Liver (tissue), 9 donors: ENCODE results near the gene MALRD1. TPM values are rescaled to one million over a fixed set of nuclear protein-coding genes. Genes with fewer than 3 reads are reported as not detected.

Experiments used
- DNase-seq: peaks from one replicate; pipeline ENCODE4 v3.0.0-alpha.2; 2017; ENCODE audit warnings: low spot score
- H3K27ac ChIP-seq, 2 donors: one replicate each; pipeline ENCODE4 v1.7.0; 2013; ENCODE audit warnings: inconsistent platforms in 2 of 2, low read length in 2 of 2, control low read depth in 1 of 2, low read depth in 1 of 2, mild to moderate bottlenecking in 1 of 2
- H3K27me3 ChIP-seq, 4 donors: one replicate each; pipeline versions ENCODE4 v1.6.1 to v1.7.0; 2013; ENCODE audit warnings: low read length in 3 of 4, inconsistent platforms in 1 of 4, mild to moderate bottlenecking in 1 of 4, moderate library complexity in 1 of 4; ENCODE audit not compliant: control insufficient read depth in 4 of 4, insufficient read depth in 4 of 4
- H3K36me3 ChIP-seq, 4 donors: one replicate each; pipeline versions ENCODE4 v1.6.1 to v1.7.0; 2013; ENCODE audit warnings: low read length in 3 of 4, mild to moderate bottlenecking in 3 of 4, low read depth in 1 of 4, moderate library complexity in 1 of 4; ENCODE audit not compliant: control insufficient read depth in 4 of 4, insufficient read depth in 3 of 4
- H3K4me1 ChIP-seq, 4 donors: one replicate each; pipeline versions ENCODE4 v1.6.1 to v1.7.0; 2013; ENCODE audit warnings: low read length in 3 of 4, mild to moderate bottlenecking in 3 of 4, moderate library complexity in 1 of 4; ENCODE audit not compliant: control insufficient read depth in 4 of 4, insufficient read depth in 4 of 4
- H3K4me3 ChIP-seq, 3 donors: one replicate each; pipeline versions ENCODE4 v1.6.1 to v1.7.0; 2013; ENCODE audit warnings: low read length in 3 of 3, control low read depth in 1 of 3, low read depth in 1 of 3, mild to moderate bottlenecking in 1 of 3
- H3K9ac ChIP-seq, 2 donors: one replicate each; pipeline ENCODE4 v1.7.0; 2013; ENCODE audit warnings: low read length in 2 of 2, mild to moderate bottlenecking in 2 of 2, moderate library complexity in 2 of 2, control low read depth in 1 of 2, low read depth in 1 of 2
- H3K9me3 ChIP-seq, 4 donors: one replicate each; pipeline versions ENCODE4 v1.6.1 to v1.7.0; 2013; ENCODE audit warnings: low read length in 3 of 4; ENCODE audit not compliant: control insufficient read depth in 4 of 4
- CTCF ChIP-seq: fragments of 150-350 bp; IDR thresholded peaks from 2 replicates; pipeline ENCODE4 v1.5.1; 2017; ENCODE audit warnings: improper control_type of control experiment, low read depth, low read length; ENCODE audit not compliant: missing input control
- EGR1 ChIP-seq, 2 donors: IDR thresholded peaks; 2 replicates each; pipeline ENCODE4 v1.6.1; 2016 to 2018; ENCODE audit warnings: antibody characterized with exemption in 2 of 2, low read depth in 2 of 2
- FOXA1 ChIP-seq: IDR thresholded peaks from 2 replicates; pipeline ENCODE4 v1.6.1; 2016; ENCODE audit warnings: antibody characterized with exemption
- FOXA2 ChIP-seq: IDR thresholded peaks from 2 replicates; pipeline ENCODE4 v1.6.1; 2016; ENCODE audit warnings: antibody characterized with exemption
- GABPA ChIP-seq, 2 donors: IDR thresholded peaks in 1 of 2; conservative IDR thresholded peaks in 1 of 2; 2 replicates each; pipeline ENCODE4 v1.6.1; 2016; ENCODE audit warnings: antibody characterized with exemption in 2 of 2, mild to moderate bottlenecking in 1 of 2, moderate library complexity in 1 of 2
- HNF4A ChIP-seq, 2 donors: conservative IDR thresholded peaks; 2 replicates each; pipeline ENCODE4 v1.6.1; 2016; ENCODE audit warnings: antibody characterized with exemption in 2 of 2, mild to moderate bottlenecking in 2 of 2
- JUND ChIP-seq, 2 donors: IDR thresholded peaks; 2 replicates each; pipeline ENCODE4 v1.6.1; 2016; ENCODE audit warnings: antibody characterized with exemption in 2 of 2
- MAX ChIP-seq: IDR thresholded peaks from 2 replicates; pipeline ENCODE4 v1.6.1; 2016; ENCODE audit warnings: antibody characterized with exemption
- NR2F2 ChIP-seq: IDR thresholded peaks from 2 replicates; pipeline ENCODE4 v1.6.1; 2016; ENCODE audit warnings: antibody characterized with exemption
- REST ChIP-seq: IDR thresholded peaks from 2 replicates; pipeline ENCODE4 v1.6.1; 2016; ENCODE audit warnings: antibody characterized with exemption, mild to moderate bottlenecking
- SP1 ChIP-seq: IDR thresholded peaks from 2 replicates; pipeline ENCODE4 v1.6.1; 2018; ENCODE audit warnings: antibody characterized with exemption, mild to moderate bottlenecking
- TAF1 ChIP-seq: conservative IDR thresholded peaks from 2 replicates; pipeline ENCODE4 v1.6.1; 2016; ENCODE audit warnings: antibody characterized with exemption, mild to moderate bottlenecking
- YY1 ChIP-seq: IDR thresholded peaks from 2 replicates; pipeline ENCODE4 v1.6.1; 2016; ENCODE audit warnings: antibody characterized with exemption, mild to moderate bottlenecking
- ZBTB33 ChIP-seq: IDR thresholded peaks from 2 replicates; pipeline ENCODE4 v1.6.1; 2016; ENCODE audit warnings: antibody characterized with exemption
- WGBS: extraction: QIAGEN DNeasy Blood & Tissue Kit; methylation state at CpG from one replicate; pipeline ENCODE4 v1.1.7; 2013; 5-methylcytosine and 5-hydroxymethylcytosine counted together
- polyA plus RNA-seq, 2 donors: library from polyadenylated mRNA; stranded (reverse) in 1 of 2; unstranded in 1 of 2; fragments of 200-250 nt in 1 of 2; fragments of >200 nt in 1 of 2; fragmentation: Nextera tagmentation in 1 of 2; extraction: Ambion mirVana in 1 of 2; gene quantifications; one replicate each; pipeline versions ENCODE4 v1.2.1 to v1.2.3, GENCODE V29; 2013 to 2015
- total RNA-seq, 2 donors: library from RNA; depleted of rRNA; stranded (reverse); fragments of >200 nt; gene quantifications; one replicate each; pipeline ENCODE4 v1.2.3, GENCODE V29; 2014
- donor health status: healthy.
- donor health status: healthy.
- donor health status: healthy.
- donor health status: healthy.
- donor health status: healthy.

Gene MALRD1
- total and polyA plus RNA-seq, 4 donors: 0.37 to 0.59 TPM; not detected in 2

- Histone ChIP-seq H3K27me3 (no peaks in the 10 kb centered on the region), H3K9me3 (peaks cover 0 to 15% (median 3%) of the 10 kb centered on the region in 4 donors), H3K4me1 (no peaks in the 10 kb centered on the region), H3K36me3 (no peaks in the 10 kb centered on the region), H3K27ac (no peak overlapping the region), H3K9ac (no peak overlapping the region), H3K4me3 (no peak overlapping the region)
- no peak for DNase-seq
- WGBS: 60% methylated on average over 18 of the region's 18 CpGs
- TF ChIP-seq JUND (IDR thresholded peaks at IDR 0.05) (no peak), HNF4A (conservative IDR thresholded peaks at IDR 0.05) (no peak), CTCF (no peak), GABPA (IDR thresholded peaks at IDR 0.05 in 1 of 2, conservative IDR thresholded peaks at IDR 0.05 in 1 of 2) (no peak), TAF1 (no peak), SP1 (no peak)
These were observed 665.4 kb downstream of the MALRD1 start for GRCh38 chr10:19713800-19714525.

GRCh38 chr10:19719284-19719683, 670.7 kb downstream of the MALRD1 start:
- no peak overlapping the region for H3K4me3 ChIP-seq
- no peaks in the 10 kb centered on the region for H3K4me1 ChIP-seq
- 50% methylated on average over 3 of the region's 3 CpGs for WGBS
- no peak for DNase-seq
- TF ChIP-seq NR2F2: peak; percentile 41
- no peak for TF ChIP-seq JUND (IDR thresholded peaks at IDR 0.05)
- no peak overlapping the region for H3K27ac ChIP-seq
- no peaks in the 10 kb centered on the region for H3K9me3 ChIP-seq
- no peaks in the 10 kb centered on the region for H3K36me3 ChIP-seq
- no peaks in the 10 kb centered on the region for H3K27me3 ChIP-seq
- H3K9ac ChIP-seq: no peak overlapping the region

- H3K27ac ChIP-seq: no peak overlapping the region
- H3K4me3 ChIP-seq: no peak overlapping the region
- WGBS: 56% methylated on average over 1 of the region's 1 CpG
- H3K9me3 ChIP-seq: peaks cover 0 to 4% (median 0%) of the 10 kb centered on the region in 4 donors
- no peak for DNase-seq
- no peaks in the 10 kb centered on the region for H3K27me3 ChIP-seq
- no peak for TF ChIP-seq FOXA1
- no peak for TF ChIP-seq MAX
- TF ChIP-seq YY1: no peak
- no peak for TF ChIP-seq ZBTB33
- no peak for TF ChIP-seq FOXA2
- TF ChIP-seq REST: no peak
- no peak for TF ChIP-seq EGR1 (IDR thresholded peaks at IDR 0.05; ENCODE audit: low read depth in 2 of 2)
- no peaks in the 10 kb centered on the region for H3K4me1 ChIP-seq
- H3K36me3 ChIP-seq: no peaks in the 10 kb centered on the region
- no peak overlapping the region for H3K9ac ChIP-seq
These were observed 675.7 kb downstream of the MALRD1 start for GRCh38 chr10:19724287-19724686.
